Activated naive CD4-positive, alpha-beta T cell treated with anti-CD3 and anti-CD28 coated beads for 36 hours (primary cell): ENCODE data around the gene MKLN1. TPM values are rescaled to one million over a fixed set of nuclear protein-coding genes. Genes with fewer than 3 reads are reported as not detected.

Experiments
- CTCF ChIA-PET: fragments of 350-600 bp; sonication (Branson Sonifier 250); formaldehyde crosslinking; loops from one replicate; lab custom pipeline; 2021; ENCODE audit warnings: antibody characterized with exemption; lab: Charles Lee
- DNase-seq: peaks from one replicate; pipeline ENCODE4 v3.0.0-alpha.2; 2020
- H3K27ac Mint-ChIP-seq: one replicate; pipeline ENCODE4 v1.8.0; 2021; ENCODE audit warnings: mild to moderate bottlenecking, mixed read lengths
- H3K27me3 Mint-ChIP-seq: one replicate; pipeline ENCODE4 v1.8.0; 2021; ENCODE audit warnings: low read depth, mixed read lengths
- H3K36me3 Mint-ChIP-seq: one replicate; pipeline ENCODE4 v1.8.0; 2021; ENCODE audit warnings: low read depth, mixed read lengths
- H3K4me1 Mint-ChIP-seq: one replicate; pipeline ENCODE4 v1.8.0; 2021; ENCODE audit warnings: low read depth, mixed read lengths
- H3K4me3 Mint-ChIP-seq: one replicate; pipeline ENCODE4 v1.8.0; 2021; ENCODE audit warnings: mild to moderate bottlenecking, moderate library complexity, mixed read lengths
- H3K9me3 Mint-ChIP-seq: one replicate; pipeline ENCODE4 v1.8.0; 2021; ENCODE audit warnings: mixed read lengths
- intact Hi-C: fragments of 100-400 bp; cut with micrococcal nuclease; formaldehyde crosslinking; loops from one replicate; pipeline ENCODE4 v1.15.1; 2023
- total RNA-seq, 2 experiments: library from RNA; stranded (reverse); gene quantifications; one replicate each; pipeline ENCODE4 v1.2.3, GENCODE V29; 2021

The MKLN1 gene
- total RNA-seq, 2 experiments from 2014 or later = 29.8 to 34.9 TPM

- no peaks in the 10 kb centered on the region for H3K27me3 Mint-ChIP-seq
- peaks cover 86% of the 10 kb centered on the region for H3K4me1 Mint-ChIP-seq
Measured at GRCh38 chr7:131363719-131364118, 36.0 kb downstream of the MKLN1 start.

GRCh38 chr7:131364767-131365344 is 37.2 kb downstream of the MKLN1 start:
- peaks cover 4% of the 10 kb centered on the region for H3K36me3 Mint-ChIP-seq
- no peaks in the 10 kb centered on the region for H3K27me3 Mint-ChIP-seq
- no peak overlapping the region for H3K27ac Mint-ChIP-seq
- no peak overlapping the region for H3K4me3 Mint-ChIP-seq
- peaks cover 4% of the 10 kb centered on the region for H3K9me3 Mint-ChIP-seq
- no peak for DNase-seq
- H3K4me1 Mint-ChIP-seq = peaks cover 87% of the 10 kb centered on the region
- CTCF ChIA-PET = interaction anchor here (1.2 to 1.4 kb wide), 2 partner anchors 17 to 18 kb away, joined by 3 read pairs; no protein-coding TSS in a partner anchor
- intact Hi-C loops = no loop called here

More at GRCh38 chr7:131363719-131364118, 36.0 kb downstream of the MKLN1 start:
- CTCF ChIA-PET = interaction anchor here (0.6 to 1.2 kb wide), 3 partner anchors 16 to 298 kb away, joined by 3 to 7 read pairs (median 3); no protein-coding TSS in a partner anchor
- intact Hi-C loops = no loop called here
- H3K27ac Mint-ChIP-seq = no peak overlapping the region
- no peak for DNase-seq
- H3K36me3 Mint-ChIP-seq = peaks cover 4% of the 10 kb centered on the region
- H3K9me3 Mint-ChIP-seq = peaks cover 4% of the 10 kb centered on the region
- H3K4me3 Mint-ChIP-seq = no peak overlapping the region

DNA sequence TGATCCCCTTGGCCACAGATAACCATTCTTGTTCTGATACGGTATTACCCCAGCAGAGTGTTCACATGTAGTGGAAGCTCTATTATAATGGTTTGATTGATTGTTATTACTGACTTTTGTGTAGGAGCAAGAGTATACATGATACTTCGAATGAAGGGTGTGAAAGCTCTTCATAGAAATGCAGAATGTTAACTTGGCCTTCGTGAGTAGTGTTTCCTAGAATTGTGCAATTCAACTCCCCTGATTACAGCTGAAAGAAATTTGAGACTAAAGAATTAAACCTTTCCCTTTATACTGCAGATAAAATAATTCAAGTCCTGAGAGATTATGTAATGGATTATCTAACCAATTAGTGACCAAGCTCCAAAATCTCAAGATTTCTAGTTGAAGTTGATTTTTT is 38.2 kb downstream of the MKLN1 start:
- Mint-ChIP-seq H3K9me3 (peaks cover 4% of the 10 kb centered on the region), H3K27me3 (no peaks in the 10 kb centered on the region), H3K4me1 (peaks cover 86% of the 10 kb centered on the region), H3K27ac (no peak overlapping the region), H3K4me3 (no peak overlapping the region), H3K36me3 (peaks cover 4% of the 10 kb centered on the region)
- intact Hi-C loops = loop anchor here (2.0 kb wide), 3 partner anchors 15 to 177 kb away; no protein-coding TSS in a partner anchor
- DNase-seq = no peak
- CTCF ChIA-PET = interaction anchor here (1.4 kb wide), 1 partner anchor 18 kb away, joined by 3 read pairs; no protein-coding TSS in a partner anchor

- Mint-ChIP-seq H3K4me3 (no peak overlapping the region), H3K36me3 (peaks cover 4% of the 10 kb centered on the region), H3K9me3 (peaks cover 4% of the 10 kb centered on the region), H3K27me3 (no peaks in the 10 kb centered on the region), H3K27ac (no peak overlapping the region), H3K4me1 (peaks cover 77% of the 10 kb centered on the region)
- DNase-seq = no peak
- CTCF ChIA-PET = no interaction called here
- intact Hi-C loops = loop anchor here (1.0 kb wide), 1 partner anchor 9 kb away; no protein-coding TSS in a partner anchor
Measured at GRCh38 chr7:131369354-131369753, 41.7 kb downstream of the MKLN1 start.

DNA sequence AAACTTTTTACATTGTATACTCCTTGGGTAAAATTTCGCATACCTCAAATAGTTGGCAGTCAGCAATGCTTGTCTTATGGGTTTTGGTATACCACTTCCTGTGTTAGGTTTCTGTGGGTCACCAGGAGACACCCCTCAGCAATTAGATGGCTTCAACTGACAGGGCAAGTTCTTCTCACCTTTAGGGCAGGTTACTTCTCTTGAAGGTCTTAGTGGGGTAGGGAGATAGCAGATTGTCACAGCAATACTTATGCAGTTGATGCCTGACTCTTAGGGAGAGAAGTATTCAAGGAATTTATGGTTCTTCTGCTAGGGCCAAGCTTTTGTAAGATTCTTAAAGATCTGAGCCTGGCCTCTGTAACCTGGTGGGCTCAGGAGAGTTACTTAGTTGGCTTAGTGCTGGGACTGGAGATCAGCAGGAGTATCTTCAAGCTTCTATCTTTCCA is 42.9 kb downstream of the MKLN1 start:
- no peak overlapping the region for H3K27ac Mint-ChIP-seq
- H3K27me3 Mint-ChIP-seq = no peaks in the 10 kb centered on the region
- H3K4me3 Mint-ChIP-seq = no peak overlapping the region
- DNase-seq = peak; percentile 15
- peaks cover 66% of the 10 kb centered on the region for H3K4me1 Mint-ChIP-seq
- intact Hi-C loops = loop anchor here (1.0 kb wide), 1 partner anchor 11 kb away; no protein-coding TSS in a partner anchor
- CTCF ChIA-PET = interaction anchor here (0.9 kb wide), 1 partner anchor 24 kb away, joined by 3 read pairs; no protein-coding TSS in a partner anchor
- peaks cover 4% of the 10 kb centered on the region for H3K9me3 Mint-ChIP-seq
- H3K36me3 Mint-ChIP-seq = peaks cover 4% of the 10 kb centered on the region

DNA sequence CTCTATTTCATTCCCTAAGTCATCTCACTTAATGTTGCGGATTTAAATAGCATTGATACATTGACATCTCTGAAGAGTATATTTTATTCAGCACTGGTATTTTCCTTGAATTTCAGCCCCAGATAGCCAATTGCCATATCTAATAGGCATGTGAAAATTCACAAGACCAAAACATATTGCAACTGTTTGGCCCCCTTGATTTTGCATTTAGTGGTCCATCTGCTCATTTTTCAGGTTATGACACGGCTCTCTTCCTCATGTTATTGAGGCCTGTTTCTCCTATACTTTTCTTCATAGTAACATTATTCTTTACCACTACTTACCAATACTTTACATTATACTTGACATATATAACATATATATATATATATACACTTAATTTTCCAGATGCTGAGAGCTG is 43.7 kb downstream of the MKLN1 start:
- CTCF ChIA-PET = interaction anchor here (0.9 kb wide), 1 partner anchor 24 kb away, joined by 3 read pairs; no protein-coding TSS in a partner anchor
- DNase-seq = no peak
- H3K36me3 Mint-ChIP-seq = peaks cover 4% of the 10 kb centered on the region
- intact Hi-C loops = no loop called here
- H3K27ac Mint-ChIP-seq = no peak overlapping the region
- no peak overlapping the region for H3K4me3 Mint-ChIP-seq
- no peaks in the 10 kb centered on the region for H3K27me3 Mint-ChIP-seq
- H3K9me3 Mint-ChIP-seq = peaks cover 4% of the 10 kb centered on the region
- peaks cover 58% of the 10 kb centered on the region for H3K4me1 Mint-ChIP-seq

- Mint-ChIP-seq H3K27ac (no peak overlapping the region), H3K4me1 (peaks cover 48% of the 10 kb centered on the region), H3K36me3 (peaks cover 6% of the 10 kb centered on the region), H3K4me3 (no peak overlapping the region), H3K27me3 (no peaks in the 10 kb centered on the region), H3K9me3 (peaks cover 4% of the 10 kb centered on the region)
- no peak for DNase-seq
- intact Hi-C loops = no loop called here
- CTCF ChIA-PET = interaction anchor here (0.6 kb wide), 2 partner anchors 78 to 1436 kb away, joined by 3 read pairs; no protein-coding TSS in a partner anchor
Measured at GRCh38 chr7:131372554-131372953, 44.9 kb downstream of the MKLN1 start.

- CTCF ChIA-PET = no interaction called here
- peaks cover 2% of the 10 kb centered on the region for H3K36me3 Mint-ChIP-seq
- H3K27me3 Mint-ChIP-seq = no peaks in the 10 kb centered on the region
- H3K4me3 Mint-ChIP-seq = no peak overlapping the region
- intact Hi-C loops = no loop called here
- DNase-seq = no peak
- no peak overlapping the region for H3K27ac Mint-ChIP-seq
- H3K9me3 Mint-ChIP-seq = no peaks in the 10 kb centered on the region
- H3K4me1 Mint-ChIP-seq = peaks cover 28% of the 10 kb centered on the region
Measured at GRCh38 chr7:131374821-131375220, 47.1 kb downstream of the MKLN1 start.

DNA sequence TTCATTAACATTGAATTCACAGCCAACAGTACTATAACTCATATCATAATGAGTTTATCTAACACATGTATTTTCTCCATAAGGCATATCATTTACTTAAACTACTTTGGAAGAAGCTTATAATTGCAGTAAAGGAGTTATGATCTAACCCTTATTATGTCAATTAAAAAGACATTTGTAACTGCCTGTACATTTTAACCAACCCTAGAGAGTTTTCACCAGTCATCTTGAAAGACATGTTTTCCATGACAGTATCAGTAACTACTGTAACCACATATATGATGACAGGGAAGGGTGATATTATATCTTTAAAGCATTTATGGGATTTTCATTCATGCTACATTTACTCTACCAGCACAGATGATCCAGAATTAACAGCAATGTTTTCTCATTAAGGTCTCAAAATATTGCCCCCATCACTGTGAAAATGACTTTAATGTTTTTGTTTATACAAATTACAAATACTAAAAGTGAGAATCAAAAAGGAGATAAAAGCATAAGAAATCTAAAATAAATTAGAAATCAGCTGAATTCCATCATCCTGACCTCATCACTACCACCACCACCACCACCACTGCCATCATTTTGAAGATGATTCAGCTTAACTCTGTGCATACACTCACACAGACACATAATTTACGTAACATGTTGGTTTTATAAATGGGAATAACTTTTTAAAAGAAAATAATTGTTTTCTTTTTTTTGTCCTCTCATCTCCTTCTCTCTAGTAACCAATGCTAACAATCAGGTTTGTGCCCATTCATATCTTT is 53.6 kb downstream of the MKLN1 start:
- H3K27me3 Mint-ChIP-seq = no peaks in the 10 kb centered on the region
- no peak overlapping the region for H3K4me3 Mint-ChIP-seq
- CTCF ChIA-PET = no interaction called here
- no peak for DNase-seq
- intact Hi-C loops = loop anchor here (1.0 to 5.0 kb wide), 4 partner anchors 11 to 409 kb away; no protein-coding TSS in a partner anchor
- no peaks in the 10 kb centered on the region for H3K9me3 Mint-ChIP-seq
- no peak overlapping the region for H3K27ac Mint-ChIP-seq
- H3K4me1 Mint-ChIP-seq = peaks cover 38% of the 10 kb centered on the region
- peaks cover 6% of the 10 kb centered on the region for H3K36me3 Mint-ChIP-seq

DNA sequence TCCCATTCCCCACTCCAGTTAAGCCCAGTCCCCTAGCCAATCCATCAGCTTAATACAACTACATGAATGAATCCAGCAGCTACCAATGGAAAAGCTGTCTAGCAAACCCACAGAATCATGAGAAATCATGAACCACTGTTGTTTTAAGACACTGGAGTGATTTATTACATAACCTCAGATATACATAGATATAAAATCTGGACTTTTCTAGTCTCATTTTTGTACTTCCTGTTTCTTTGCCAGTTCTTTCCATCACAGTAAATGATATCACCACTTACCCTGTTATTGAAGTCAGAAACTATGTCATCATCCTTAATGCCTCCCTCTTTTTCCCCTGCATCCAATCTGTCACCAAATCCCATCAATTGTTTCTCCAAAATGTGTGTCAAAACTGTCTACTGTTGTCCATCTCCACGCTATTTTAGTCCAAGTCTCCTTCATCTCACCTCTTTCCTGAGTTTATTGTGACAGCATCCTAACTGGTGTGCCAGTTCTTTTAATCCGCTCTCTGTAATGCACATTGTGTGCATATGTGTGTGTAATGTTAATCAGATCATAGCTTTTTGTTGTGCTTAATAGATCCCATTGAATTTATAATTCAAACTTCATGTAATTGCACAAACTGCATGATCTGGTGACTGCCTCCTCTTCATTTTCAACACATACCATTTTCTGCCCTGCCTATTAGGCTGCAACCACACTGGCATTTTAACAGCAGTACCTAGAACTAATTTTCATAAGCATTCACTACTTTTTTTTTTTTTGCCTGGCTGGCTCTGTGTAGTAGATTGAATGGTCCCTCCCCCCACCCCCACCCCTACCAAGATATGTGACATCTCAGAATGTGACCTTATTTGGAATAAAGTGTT is 56.0 kb downstream of the MKLN1 start:
- intact Hi-C loops = loop anchor here (2.0 to 5.0 kb wide), 3 partner anchors 55 to 411 kb away; no protein-coding TSS in a partner anchor
- peaks cover 38% of the 10 kb centered on the region for H3K4me1 Mint-ChIP-seq
- H3K36me3 Mint-ChIP-seq = peaks cover 4% of the 10 kb centered on the region
- DNase-seq = no peak
- no peaks in the 10 kb centered on the region for H3K9me3 Mint-ChIP-seq
- peak overlapping the region; percentile 10 for H3K27ac Mint-ChIP-seq
- CTCF ChIA-PET = interaction anchor here (0.6 kb wide), 1 partner anchor 419 kb away, joined by 3 read pairs; no protein-coding TSS in a partner anchor
- no peaks in the 10 kb centered on the region for H3K27me3 Mint-ChIP-seq
- no peak overlapping the region for H3K4me3 Mint-ChIP-seq

DNA sequence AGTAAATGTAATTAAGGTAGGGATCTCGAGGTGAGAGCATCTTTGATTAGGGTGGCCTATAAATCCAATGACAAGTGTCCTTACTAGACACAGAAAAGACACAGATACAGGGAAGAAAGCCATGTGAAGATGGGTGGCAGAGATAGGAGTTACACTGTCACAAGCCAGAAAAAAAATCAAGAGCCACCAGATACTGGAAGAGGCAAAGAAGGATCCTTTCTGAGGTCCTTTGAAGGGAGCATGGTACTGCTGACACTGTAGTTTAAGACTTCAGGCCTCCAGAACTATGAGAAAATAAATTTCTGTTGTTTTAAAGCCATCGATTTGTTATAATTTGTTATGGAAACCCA is 56.6 kb downstream of the MKLN1 start:
- CTCF ChIA-PET = no interaction called here
- no peak overlapping the region for H3K27ac Mint-ChIP-seq
- peaks cover 4% of the 10 kb centered on the region for H3K36me3 Mint-ChIP-seq
- intact Hi-C loops = loop anchor here (5.0 kb wide), 2 partner anchors 277 to 412 kb away; no protein-coding TSS in a partner anchor
- no peak for DNase-seq
- H3K4me1 Mint-ChIP-seq = peaks cover 38% of the 10 kb centered on the region
- no peak overlapping the region for H3K4me3 Mint-ChIP-seq
- no peaks in the 10 kb centered on the region for H3K27me3 Mint-ChIP-seq
- no peaks in the 10 kb centered on the region for H3K9me3 Mint-ChIP-seq
